PC-9 (cell line): Measurements from ENCODE around the gene MCTP1. TPM values are rescaled to one million over a fixed set of nuclear protein-coding genes. Genes with fewer than 3 reads are reported as not detected.

ENCODE experiments used
- BruUV-seq: library from RNA; stranded (reverse); fragments of 400-500 nt; replicated peaks from 2 replicates; lab custom pipeline; 2021; lab: Mats Ljungman, UMichigan
- CTCF ChIA-PET: fragments of 300-600 bp; sonication (Branson Sonifier 250); formaldehyde crosslinking; loops from one replicate; lab custom pipeline; 2022; ENCODE audit warnings: antibody characterized with exemption; lab: Charles Lee
- POLR2A ChIA-PET: fragments of 300-600 bp; sonication (Branson Sonifier 250); formaldehyde crosslinking; loops from one replicate; lab custom pipeline; 2022; ENCODE audit warnings: antibody characterized with exemption; ENCODE audit not compliant: unreplicated experiment; lab: Charles Lee
- DNase-seq, 2 experiments: peaks; one replicate each; pipeline versions ENCODE4 v3.0.0 to v3.0.0-alpha.2; 2015 to 2022; ENCODE audit warnings: mixed read lengths in 1 of 2
- H2AFZ ChIP-seq: fragments of 200-600 bp; sonication (generic); 2 replicates; pipeline ENCODE4 v1.8.1; 2017; ENCODE audit warnings: antibody characterized with exemption
- H3F3A ChIP-seq: fragments of 200-600 bp; sonication (generic); 2 replicates; pipeline ENCODE4 v1.8.1; 2017; ENCODE audit warnings: antibody characterized with exemption, mild to moderate bottlenecking, low read depth; ENCODE audit not compliant: insufficient read depth
- H3K27ac ChIP-seq: fragments of 200-600 bp; sonication (generic); 2 replicates; pipeline ENCODE4 v1.6.1; 2016; ENCODE audit warnings: mixed run types
- H3K27me3 ChIP-seq: fragments of 200-600 bp; sonication (generic); 2 replicates; pipeline ENCODE4 v1.6.1; 2016; ENCODE audit warnings: low read depth, mixed run types; ENCODE audit not compliant: insufficient read depth
- H3K36me3 ChIP-seq: fragments of 200-600 bp; sonication (generic); 2 replicates; pipeline ENCODE4 v1.6.1; 2016; ENCODE audit warnings: low read depth, mixed run types
- H3K4me1 ChIP-seq: fragments of 200-600 bp; sonication (generic); replicated peaks from 2 replicates; pipeline ENCODE4 v1.6.1; 2016; ENCODE audit warnings: mixed run types; ENCODE audit not compliant: insufficient read depth
- H3K4me2 ChIP-seq: fragments of 200-600 bp; sonication (generic); 2 replicates; pipeline ENCODE4 v1.6.1; 2017; ENCODE audit warnings: mixed run types
- H3K4me3 ChIP-seq: fragments of 200-600 bp; sonication (generic); 2 replicates; pipeline ENCODE4 v1.6.1; 2016; ENCODE audit warnings: mixed run types
- H3K79me2 ChIP-seq: fragments of 200-600 bp; sonication (generic); 2 replicates; pipeline ENCODE4 v1.6.1; 2017; ENCODE audit warnings: low read depth, mixed run types
- H3K9me2 ChIP-seq: fragments of 200-600 bp; sonication (generic); 2 replicates; pipeline ENCODE4 v1.8.1; 2017; ENCODE audit warnings: mild to moderate bottlenecking; ENCODE audit not compliant: insufficient read depth
- H3K9me3 ChIP-seq: fragments of 200-600 bp; sonication (generic); 2 replicates; pipeline ENCODE4 v1.8.1; 2016; ENCODE audit warnings: low read depth; ENCODE audit not compliant: insufficient read depth
- H4K20me1 ChIP-seq: fragments of 200-600 bp; sonication (generic); 2 replicates; pipeline ENCODE4 v1.8.1; 2017; ENCODE audit not compliant: insufficient read depth
- CTCF ChIP-seq: fragments of 200-600 bp; sonication (generic); conservative IDR thresholded peaks from 2 replicates; pipeline ENCODE4 v1.6.1; 2017; ENCODE audit warnings: mixed run types, antibody characterized with exemption, mild to moderate bottlenecking, moderate library complexity
- EZH2 ChIP-seq: fragments of 200-600 bp; sonication (generic); IDR thresholded peaks from 2 replicates; pipeline ENCODE4 v1.8.0; 2017; ENCODE audit warnings: antibody characterized with exemption, low read depth
- intact Hi-C: fragments of 100-400 bp; cut with micrococcal nuclease; formaldehyde crosslinking; loops from one replicate; pipeline ENCODE4 v1.10.0; 2022; ENCODE audit not compliant: unreplicated experiment
- total RNA-seq: library from RNA; stranded (reverse); gene quantifications from 2 replicates; pipeline ENCODE4 v1.2.3, GENCODE V29; 2021

MCTP1 gene
- total RNA-seq, 1 experiment from 2014 or later, result 3.9 TPM

- no peak for DNase-seq
These were observed 500.1 kb downstream of the MCTP1 start for GRCh38 chr5:94784536-94785505.

GRCh38 chr5:94782383-94782782 lies 502.5 kb downstream of the MCTP1 start:
- intact Hi-C loops, result no loop called here
- BruUV-seq, result no TSS peak
- no peaks in the 10 kb centered on the region for H3K9me2 ChIP-seq
- no peak overlapping the region for H3K4me3 ChIP-seq
- no peak for DNase-seq
- H3K79me2 ChIP-seq, result no peaks in the 10 kb centered on the region
- POLR2A ChIA-PET, result no interaction called here
- H3K36me3 ChIP-seq, result no peaks in the 10 kb centered on the region
- H2AFZ ChIP-seq, result no peak overlapping the region
- TF ChIP-seq EZH2 (no peak), CTCF (no peak)
- H3K9me3 ChIP-seq, result no peaks in the 10 kb centered on the region
- H3K4me1 ChIP-seq, result no peaks in the 10 kb centered on the region
- CTCF ChIA-PET, result no interaction called here
- H3K4me2 ChIP-seq, result no peak overlapping the region
- H3K27ac ChIP-seq, result no peak overlapping the region
- H4K20me1 ChIP-seq, result no peaks in the 10 kb centered on the region
- H3K27me3 ChIP-seq, result no peaks in the 10 kb centered on the region
- no peaks in the 10 kb centered on the region for H3F3A ChIP-seq

More at GRCh38 chr5:94784536-94785505, 500.1 kb downstream of the MCTP1 start:
- H3K9me3 ChIP-seq, result no peaks in the 10 kb centered on the region
- no TSS peak for BruUV-seq
- H3F3A ChIP-seq, result no peaks in the 10 kb centered on the region
- no peak overlapping the region for H3K27ac ChIP-seq
- intact Hi-C loops, result no loop called here
- ChIA-PET POLR2A (no interaction called here), CTCF (no interaction called here)
- H3K27me3 ChIP-seq, result no peaks in the 10 kb centered on the region
- no peaks in the 10 kb centered on the region for H4K20me1 ChIP-seq
- no peak overlapping the region for H3K4me2 ChIP-seq
- H2AFZ ChIP-seq, result no peak overlapping the region
- H3K4me1 ChIP-seq, result no peaks in the 10 kb centered on the region
- H3K9me2 ChIP-seq, result no peaks in the 10 kb centered on the region
- no peaks in the 10 kb centered on the region for H3K79me2 ChIP-seq
- no peaks in the 10 kb centered on the region for H3K36me3 ChIP-seq
- no peak overlapping the region for H3K4me3 ChIP-seq
- TF ChIP-seq EZH2 (no peak), CTCF (no peak)

GRCh38 chr5:94779684-94780083 lies 505.2 kb downstream of the MCTP1 start:
- no peak overlapping the region for H2AFZ ChIP-seq
- no peak overlapping the region for H3K4me2 ChIP-seq
- H3K4me3 ChIP-seq, result no peak overlapping the region
- no TSS peak for BruUV-seq
- no peaks in the 10 kb centered on the region for H3F3A ChIP-seq
- H3K27ac ChIP-seq, result no peak overlapping the region
- H3K79me2 ChIP-seq, result no peaks in the 10 kb centered on the region
- H3K9me2 ChIP-seq, result no peaks in the 10 kb centered on the region
- no peaks in the 10 kb centered on the region for H3K4me1 ChIP-seq
- no peaks in the 10 kb centered on the region for H4K20me1 ChIP-seq
- no peak for DNase-seq
- no peaks in the 10 kb centered on the region for H3K9me3 ChIP-seq
- H3K36me3 ChIP-seq, result no peaks in the 10 kb centered on the region
- TF ChIP-seq CTCF (no peak), EZH2 (no peak)
- intact Hi-C loops, result no loop called here
- POLR2A ChIA-PET, result no interaction called here
- H3K27me3 ChIP-seq, result no peaks in the 10 kb centered on the region
- CTCF ChIA-PET, result interaction anchor here (0.6 kb wide), 1 partner anchor 292 kb away, joined by 3 read pairs; no protein-coding TSS in a partner anchor
